HL-60 (cell line): ENCODE data around the gene MMP21.

ENCODE experiments used
- GABPA ChIP-seq: IDR thresholded peaks from 2 replicates; pipeline ENCODE4 v1.6.1; 2012; ENCODE audit warnings: low read depth
- POLR2AphosphoS5 ChIP-seq: IDR thresholded peaks from 2 replicates; pipeline ENCODE4 v1.6.1; 2012; ENCODE audit warnings: low read depth
- REST ChIP-seq: IDR thresholded peaks from 2 replicates; pipeline ENCODE4 v1.6.1; 2012; ENCODE audit warnings: low read depth; ENCODE audit not compliant: insufficient replicate concordance
- TF ChIP-seq, protein P1 (sequence below): IDR thresholded peaks from one replicate; pipeline ENCODE4 v1.5.1; 2011; ENCODE audit warnings: low read length, control low read depth, inconsistent platforms; ENCODE audit not compliant: insufficient read depth

GRCh38 chr10:125779403-125780327, 4.0 kb upstream of the MMP21 start:
- TF ChIP-seq, protein P1, sequence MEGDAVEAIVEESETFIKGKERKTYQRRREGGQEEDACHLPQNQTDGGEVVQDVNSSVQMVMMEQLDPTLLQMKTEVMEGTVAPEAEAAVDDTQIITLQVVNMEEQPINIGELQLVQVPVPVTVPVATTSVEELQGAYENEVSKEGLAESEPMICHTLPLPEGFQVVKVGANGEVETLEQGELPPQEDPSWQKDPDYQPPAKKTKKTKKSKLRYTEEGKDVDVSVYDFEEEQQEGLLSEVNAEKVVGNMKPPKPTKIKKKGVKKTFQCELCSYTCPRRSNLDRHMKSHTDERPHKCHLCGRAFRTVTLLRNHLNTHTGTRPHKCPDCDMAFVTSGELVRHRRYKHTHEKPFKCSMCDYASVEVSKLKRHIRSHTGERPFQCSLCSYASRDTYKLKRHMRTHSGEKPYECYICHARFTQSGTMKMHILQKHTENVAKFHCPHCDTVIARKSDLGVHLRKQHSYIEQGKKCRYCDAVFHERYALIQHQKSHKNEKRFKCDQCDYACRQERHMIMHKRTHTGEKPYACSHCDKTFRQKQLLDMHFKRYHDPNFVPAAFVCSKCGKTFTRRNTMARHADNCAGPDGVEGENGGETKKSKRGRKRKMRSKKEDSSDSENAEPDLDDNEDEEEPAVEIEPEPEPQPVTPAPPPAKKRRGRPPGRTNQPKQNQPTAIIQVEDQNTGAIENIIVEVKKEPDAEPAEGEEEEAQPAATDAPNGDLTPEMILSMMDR, result no peak
- no peak for TF ChIP-seq POLR2AphosphoS5
- no peak for TF ChIP-seq REST
- TF ChIP-seq GABPA, result no peak
